H1 (cell line): ENCODE measurements around the gene CELSR1.

Source experiments
- ASH2L ChIP-seq: fragments of 200-600, 300-600 bp; sonication (generic); IDR thresholded peaks from one replicate; pipeline ENCODE4 v1.7.1; 2017; ENCODE audit warnings: low read length
- CBX8 ChIP-seq: fragments of 300-800, 300-1000 bp; sonication (generic); IDR thresholded peaks from 2 replicates; pipeline ENCODE4 v1.7.1; 2016; ENCODE audit warnings: low read depth, low read length, borderline replicate concordance
- CHD7 ChIP-seq: fragments of 300-600 bp; sonication (generic); IDR thresholded peaks from 2 replicates; pipeline ENCODE4 v1.7.1; 2012; ENCODE audit warnings: low read length, moderate library complexity, mild to moderate bottlenecking, inconsistent platforms; ENCODE audit not compliant: insufficient replicate concordance
- CREB1 ChIP-seq: IDR thresholded peaks from 2 replicates; pipeline ENCODE4 v1.6.1; 2012; ENCODE audit warnings: inconsistent platforms
- CTCF ChIP-seq, 3 experiments: IDR thresholded peaks; 1 replicate in 2 of 3; 2 replicates in 1 of 3; pipeline versions ENCODE4 v1.5.1 to v1.6.1; 2011; ENCODE audit warnings: low read length in 3 of 3, mild to moderate bottlenecking in 3 of 3, inconsistent platforms in 2 of 3, low read depth in 1 of 3, moderate library complexity in 1 of 3; ENCODE audit not compliant: insufficient read depth in 1 of 3; ENCODE audit errors: control extremely low read depth in 1 of 3
- GABPA ChIP-seq: IDR thresholded peaks from 2 replicates; pipeline ENCODE4 v1.6.1; 2011; ENCODE audit warnings: mild to moderate bottlenecking, low read length, moderate library complexity, borderline replicate concordance; ENCODE audit not compliant: insufficient read depth
- MAX ChIP-seq: IDR thresholded peaks from 2 replicates; pipeline ENCODE4 v1.6.1; 2012; ENCODE audit warnings: inconsistent platforms
- POLR2A ChIP-seq, 2 experiments: IDR thresholded peaks; 1 replicate in 1 of 2; 2 replicates in 1 of 2; pipeline ENCODE4 v1.6.1; 2011; ENCODE audit warnings: low read depth in 2 of 2, low read length in 2 of 2, mild to moderate bottlenecking in 2 of 2; ENCODE audit errors: control extremely low read depth in 1 of 2
- POLR2AphosphoS5 ChIP-seq: IDR thresholded peaks from 2 replicates; pipeline ENCODE4 v1.6.1; 2011; ENCODE audit warnings: low read depth, low read length
- RAD21 ChIP-seq, 2 experiments: IDR thresholded peaks in 1 of 2; conservative IDR thresholded peaks in 1 of 2; 2 replicates each; pipeline ENCODE4 v1.6.1; 2011; ENCODE audit warnings: low read depth in 2 of 2, low read length in 2 of 2, improper control_type of control experiment in 1 of 2, inconsistent platforms in 1 of 2, mild to moderate bottlenecking in 1 of 2, moderate library complexity in 1 of 2
- TAF1 ChIP-seq: IDR thresholded peaks from 2 replicates; pipeline ENCODE4 v1.6.1; 2011; ENCODE audit warnings: mild to moderate bottlenecking, low read depth, low read length
- TCF12 ChIP-seq: IDR thresholded peaks from 2 replicates; pipeline ENCODE4 v1.6.1; 2011; ENCODE audit warnings: low read depth, mild to moderate bottlenecking, low read length

GRCh38 chr22:46553189-46553588, 15.8 kb upstream of the CELSR1 start:
- no peak for TF ChIP-seq POLR2A (IDR thresholded peaks at IDR 0.05; ENCODE audit: control extremely low read depth in 1 of 2, low read depth in 2 of 2, low read length in 2 of 2)
- no peak for TF ChIP-seq CTCF (IDR thresholded peaks at IDR 0.05; ENCODE audit: control extremely low read depth in 1 of 3, insufficient read depth in 1 of 3, low read depth in 1 of 3, low read length in 3 of 3)
- no peak for TF ChIP-seq ASH2L
- no peak for TF ChIP-seq CBX8
- no peak for TF ChIP-seq POLR2AphosphoS5
- no peak for TF ChIP-seq GABPA
- no peak for TF ChIP-seq CREB1
- TF ChIP-seq CHD7 = no peak
- no peak for TF ChIP-seq MAX
- TF ChIP-seq TCF12 = no peak
- TF ChIP-seq RAD21 (IDR thresholded peaks at IDR 0.05 in 1 of 2, conservative IDR thresholded peaks at IDR 0.05 in 1 of 2; ENCODE audit: low read depth in 2 of 2, low read length in 2 of 2) = no peak
- no peak for TF ChIP-seq TAF1
